Skeletal muscle tissue (tissue), 4 donors: Measurements from ENCODE around the gene ITGA7. TPM values are rescaled to one million over a fixed set of nuclear protein-coding genes. Genes with fewer than 3 reads are reported as not detected.

ENCODE experiments used
- H3K27ac ChIP-seq: one replicate; pipeline ENCODE4 v1.7.0; 2013; ENCODE audit warnings: mild to moderate bottlenecking, low read depth, low read length, inconsistent platforms
- H3K27me3 ChIP-seq, 3 donors: one replicate each; pipeline ENCODE4 v1.7.0; 2013; ENCODE audit warnings: low read length in 3 of 3; ENCODE audit not compliant: control insufficient read depth in 3 of 3, insufficient read depth in 3 of 3
- H3K36me3 ChIP-seq, 3 donors: one replicate each; pipeline ENCODE4 v1.7.0; 2013; ENCODE audit warnings: low read length in 3 of 3; ENCODE audit not compliant: control insufficient read depth in 3 of 3, insufficient read depth in 3 of 3
- H3K4me1 ChIP-seq, 3 donors: one replicate each; pipeline ENCODE4 v1.7.0; 2013; ENCODE audit warnings: low read length in 3 of 3, mild to moderate bottlenecking in 3 of 3; ENCODE audit not compliant: control insufficient read depth in 3 of 3, insufficient read depth in 3 of 3
- H3K4me3 ChIP-seq, 3 donors: one replicate each; pipeline ENCODE4 v1.7.0; 2013; ENCODE audit warnings: low read length in 3 of 3
- H3K9ac ChIP-seq, 3 donors: one replicate each; pipeline ENCODE4 v1.7.0; 2013; ENCODE audit warnings: low read length in 3 of 3, mild to moderate bottlenecking in 3 of 3, moderate library complexity in 2 of 3, low read depth in 1 of 3
- H3K9me3 ChIP-seq, 3 donors: one replicate each; pipeline ENCODE4 v1.7.0; 2013; ENCODE audit warnings: low read length in 3 of 3; ENCODE audit not compliant: control insufficient read depth in 3 of 3
- total RNA-seq: library from RNA; depleted of rRNA; stranded (reverse); fragments of >200 nt; gene quantifications from one replicate; pipeline ENCODE4 v1.2.3, GENCODE V29; 2014
- donor health status: Osteomylitis.

The ITGA7 gene
- total RNA-seq, 1 donor from 2014 or later, result 123 TPM

DNA sequence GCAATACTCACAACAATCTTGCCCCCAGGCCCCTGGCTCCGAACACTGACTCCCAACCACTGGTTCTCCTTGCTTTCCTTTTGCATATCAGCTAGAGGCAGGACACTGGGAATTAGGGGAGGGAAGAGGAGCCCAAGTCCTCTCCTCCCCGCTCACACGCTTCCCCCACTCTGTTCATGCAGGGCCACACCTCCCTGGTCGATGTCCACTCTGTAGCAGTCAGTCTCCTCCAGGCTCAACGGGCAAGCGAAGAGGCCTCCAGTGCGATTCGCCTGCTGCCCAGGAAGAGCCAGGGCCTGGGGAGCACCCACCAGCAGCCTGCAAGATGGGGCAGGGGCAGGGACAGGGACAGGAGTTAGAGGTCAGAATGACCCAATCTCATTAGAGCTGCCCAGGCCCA is 4.8 kb downstream of the ITGA7 start:
- H3K27ac ChIP-seq, result peak overlapping the region; percentile 89
- H3K9ac ChIP-seq, result peak overlapping the region; percentile 76 to 97 (median 94)
- peaks cover 57 to 76% (median 58%) of the 10 kb centered on the region in 3 donors for H3K4me1 ChIP-seq
- peaks cover 17 to 27% (median 27%) of the 10 kb centered on the region in 3 donors for H3K36me3 ChIP-seq
- peak overlapping the region; percentile 73 to 97 (median 90) for H3K4me3 ChIP-seq
- no peaks in the 10 kb centered on the region for H3K9me3 ChIP-seq
- no peaks in the 10 kb centered on the region for H3K27me3 ChIP-seq

DNA sequence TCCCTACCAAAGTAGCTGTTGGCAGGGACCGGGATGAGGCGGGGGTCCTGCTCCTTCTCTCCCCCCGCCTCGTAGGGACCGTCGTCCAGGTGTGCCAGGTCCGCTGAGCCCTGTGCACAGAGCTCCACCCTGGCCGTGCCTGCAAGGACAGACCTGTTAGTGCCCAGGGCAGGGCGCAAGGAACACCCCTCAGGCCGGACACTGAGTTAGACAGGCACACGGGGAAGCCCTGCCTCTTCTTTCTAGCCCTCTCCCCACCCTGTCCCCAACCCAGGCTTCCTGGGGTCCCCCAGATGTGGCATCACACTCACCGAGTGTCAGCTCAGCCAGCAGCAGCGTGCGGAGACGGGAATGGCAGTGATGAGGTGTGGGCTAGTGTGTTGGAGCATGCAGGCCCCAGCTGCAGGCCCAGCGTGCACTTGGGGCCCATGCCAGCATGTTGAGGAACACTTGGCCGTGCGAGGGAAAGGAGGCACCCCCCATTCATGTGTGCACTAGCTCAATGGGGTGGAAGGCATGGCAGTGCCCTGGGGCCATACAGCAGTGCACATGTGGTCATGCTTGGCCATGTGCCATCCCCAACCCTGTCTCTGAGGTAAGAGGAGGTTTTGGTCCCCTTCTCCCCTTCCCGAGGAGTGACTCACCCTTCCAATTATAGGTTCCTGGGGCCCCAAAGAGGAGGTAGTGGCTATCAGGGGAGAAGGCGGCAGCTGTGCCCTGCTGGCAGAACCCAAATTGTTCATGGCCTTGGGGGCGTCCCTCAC is 7.3 kb downstream of the ITGA7 start:
- Histone ChIP-seq H3K9me3 (no peaks in the 10 kb centered on the region), H3K27me3 (no peaks in the 10 kb centered on the region), H3K27ac (peak overlapping the region; percentile 42), H3K36me3 (peaks cover 40 to 51% (median 51%) of the 10 kb centered on the region in 3 donors), H3K4me1 (peaks cover 50 to 63% (median 54%) of the 10 kb centered on the region in 3 donors), H3K9ac (peak overlapping the region; percentile 33 to 69 (median 51)), H3K4me3 (peak overlapping the region; percentile 35 to 67 (median 63))

DNA sequence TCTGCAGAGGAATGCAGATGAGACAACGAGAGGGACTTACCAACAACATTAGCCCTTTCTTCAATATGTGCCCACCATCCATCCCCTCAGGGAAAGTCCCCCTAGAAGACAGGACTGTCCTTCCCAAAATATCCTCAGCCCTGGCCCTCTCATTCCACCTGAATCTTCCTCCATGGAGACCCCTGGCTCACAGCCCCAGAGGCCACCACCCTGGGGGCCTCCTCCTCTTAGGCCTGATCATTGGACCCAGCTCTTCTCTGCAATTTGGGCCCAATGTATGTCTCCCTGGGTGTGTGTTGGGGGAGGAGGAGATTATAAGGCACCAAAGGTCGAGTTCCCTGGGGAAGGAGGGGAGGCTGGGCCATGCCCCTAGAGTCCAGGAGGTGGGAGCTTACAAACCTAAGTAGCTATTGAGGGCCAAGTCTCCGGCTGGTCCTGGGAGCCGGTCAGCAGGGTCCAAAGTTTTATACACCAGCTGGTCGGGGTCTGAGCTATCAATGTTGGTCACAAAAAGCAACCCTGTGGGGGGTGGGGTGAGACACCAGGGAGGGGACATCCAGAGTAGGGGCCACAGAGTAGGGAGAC is 8.1 kb downstream of the ITGA7 start:
- Histone ChIP-seq H3K36me3 (peaks cover 49 to 60% (median 60%) of the 10 kb centered on the region in 3 donors), H3K27me3 (no peaks in the 10 kb centered on the region), H3K4me1 (peaks cover 42 to 54% (median 46%) of the 10 kb centered on the region in 3 donors), H3K27ac (peak overlapping the region; percentile 42), H3K9ac (peak overlapping the region in 1 of 3 donors; percentile 69), H3K9me3 (no peaks in the 10 kb centered on the region), H3K4me3 (no peak overlapping the region)

DNA sequence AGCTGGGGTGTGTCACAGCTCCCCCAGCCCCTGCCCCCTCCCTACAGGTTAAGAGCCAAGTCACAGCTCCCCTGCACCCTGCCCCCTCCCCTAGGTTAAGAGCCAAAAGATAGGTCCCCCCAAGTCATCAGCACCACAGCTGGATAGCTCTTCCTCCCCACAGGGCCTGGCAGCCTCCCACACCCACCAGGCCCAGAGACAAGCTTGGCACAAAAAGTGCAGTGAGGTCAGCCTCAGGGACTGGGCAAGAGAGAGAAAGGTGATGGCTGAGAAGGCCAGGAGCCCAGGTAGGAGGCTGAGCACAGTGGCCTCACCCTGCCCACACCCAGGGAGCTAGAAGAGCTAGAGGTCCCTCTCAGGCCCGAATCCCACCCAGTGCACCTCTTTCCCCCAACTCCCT is 8.7 kb downstream of the ITGA7 start:
- Histone ChIP-seq H3K9ac (peak overlapping the region in 1 of 3 donors; percentile 33), H3K4me1 (peaks cover 36 to 48% (median 40%) of the 10 kb centered on the region in 3 donors), H3K27me3 (no peaks in the 10 kb centered on the region), H3K27ac (peak overlapping the region; percentile 42), H3K36me3 (peaks cover 55 to 66% (median 66%) of the 10 kb centered on the region in 3 donors), H3K9me3 (no peaks in the 10 kb centered on the region), H3K4me3 (no peak overlapping the region)

DNA sequence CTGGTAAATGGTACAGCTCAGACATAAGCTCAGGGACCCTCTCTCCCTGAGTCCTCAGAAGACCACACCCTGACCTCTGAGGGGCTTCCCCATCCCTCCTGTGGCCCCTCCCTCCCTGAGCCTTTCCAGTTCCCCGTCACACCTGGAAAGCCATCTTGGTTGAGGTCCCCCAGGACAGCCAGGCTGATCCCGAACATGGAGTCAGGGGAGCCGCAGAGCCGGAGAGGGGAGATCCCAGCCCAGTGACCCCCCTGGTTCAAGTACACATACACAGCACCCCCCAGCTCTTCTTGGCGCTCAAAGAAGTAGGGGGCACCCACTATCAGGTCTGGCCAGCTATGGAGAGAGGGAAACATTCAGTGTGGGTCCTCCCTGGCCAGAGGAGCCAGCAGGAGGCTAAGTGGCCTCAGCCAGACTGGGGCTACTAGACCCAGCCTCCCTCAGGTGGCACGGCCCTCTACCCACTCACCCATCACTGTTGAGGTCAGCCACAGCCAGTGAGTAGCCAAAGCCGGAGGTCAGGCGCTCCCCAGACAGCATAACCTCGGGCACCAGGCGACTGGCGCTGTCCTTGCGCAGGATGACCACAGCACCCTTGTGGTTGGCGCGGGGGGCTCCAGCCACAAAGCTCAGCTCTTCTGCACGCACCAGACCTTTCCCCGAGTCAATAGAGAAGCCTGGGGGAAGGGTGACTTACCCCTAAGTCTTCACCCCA is 9.3 kb downstream of the ITGA7 start:
- no peaks in the 10 kb centered on the region for H3K27me3 ChIP-seq
- H3K4me3 ChIP-seq, result no peak overlapping the region
- peak overlapping the region; percentile 42 for H3K27ac ChIP-seq
- H3K9me3 ChIP-seq, result no peaks in the 10 kb centered on the region
- H3K9ac ChIP-seq, result peak overlapping the region in 1 of 3 donors; percentile 33
- peaks cover 32 to 42% (median 35%) of the 10 kb centered on the region in 3 donors for H3K4me1 ChIP-seq
- peaks cover 60 to 72% (median 72%) of the 10 kb centered on the region in 3 donors for H3K36me3 ChIP-seq

DNA sequence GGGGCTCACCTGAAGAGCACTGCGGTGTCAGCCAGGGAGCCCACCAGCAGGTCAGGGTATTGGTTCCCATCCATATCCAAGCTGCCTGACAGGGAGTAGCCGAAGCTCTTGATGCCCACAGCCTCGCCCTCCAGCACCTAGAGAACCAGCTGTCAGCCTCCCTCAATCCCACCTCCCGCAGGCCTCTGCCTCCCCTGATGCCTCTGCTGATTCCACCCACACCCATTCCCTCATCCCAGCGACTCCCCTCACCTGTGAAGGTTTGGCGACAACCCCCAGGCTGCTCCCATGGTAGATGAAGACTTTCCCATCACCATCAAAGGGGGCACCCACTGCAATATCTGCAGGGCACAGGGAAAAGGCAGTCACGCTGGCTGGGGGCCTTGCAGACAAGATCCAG is 10.0 kb downstream of the ITGA7 start:
- peak overlapping the region in 1 of 3 donors; percentile 33 for H3K9ac ChIP-seq
- H3K27ac ChIP-seq, result peak overlapping the region; percentile 40
- H3K36me3 ChIP-seq, result peaks cover 64 to 79% (median 79%) of the 10 kb centered on the region in 3 donors
- no peaks in the 10 kb centered on the region for H3K27me3 ChIP-seq
- H3K4me3 ChIP-seq, result no peak overlapping the region
- H3K9me3 ChIP-seq, result no peaks in the 10 kb centered on the region
- H3K4me1 ChIP-seq, result peaks cover 26 to 35% (median 29%) of the 10 kb centered on the region in 3 donors

DNA sequence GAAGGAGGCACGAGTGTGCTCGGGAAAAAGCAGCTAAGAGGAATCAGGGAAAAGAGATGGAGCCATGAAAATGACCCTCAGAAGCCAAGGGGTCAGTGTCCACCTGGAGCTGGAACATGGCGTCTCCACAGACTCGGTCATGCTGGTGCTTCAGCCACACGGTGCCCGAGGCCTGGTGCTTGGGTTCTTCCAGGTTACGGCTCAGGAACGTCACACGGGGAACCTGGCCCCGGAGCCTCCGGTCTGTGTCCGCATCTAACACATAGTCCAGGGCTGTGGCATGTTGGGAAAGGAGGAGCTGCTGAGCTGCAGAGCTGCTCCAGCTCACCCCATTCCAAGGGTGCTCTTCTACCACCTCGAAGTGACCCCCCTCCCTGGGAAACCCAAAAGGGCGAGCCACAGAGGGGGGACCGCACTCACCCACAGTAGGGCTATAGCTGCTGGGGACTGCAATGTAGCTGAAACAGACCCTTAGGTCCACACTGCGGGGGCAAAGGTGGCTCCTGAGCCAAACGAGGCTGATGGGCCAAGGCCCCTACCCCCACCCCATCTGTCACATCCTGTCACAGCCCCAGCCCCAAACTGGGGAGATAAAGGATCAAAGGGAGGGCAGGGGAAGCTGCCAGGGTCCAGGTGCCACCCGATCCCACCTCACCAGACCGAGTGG is 10.8 kb downstream of the ITGA7 start:
- Histone ChIP-seq H3K4me3 (no peak overlapping the region), H3K9ac (peak overlapping the region in 1 of 3 donors; percentile 33), H3K36me3 (peaks cover 68 to 85% (median 84%) of the 10 kb centered on the region in 3 donors), H3K4me1 (peaks cover 22 to 30% (median 25%) of the 10 kb centered on the region in 3 donors), H3K9me3 (no peaks in the 10 kb centered on the region), H3K27ac (no peak overlapping the region), H3K27me3 (no peaks in the 10 kb centered on the region)

DNA sequence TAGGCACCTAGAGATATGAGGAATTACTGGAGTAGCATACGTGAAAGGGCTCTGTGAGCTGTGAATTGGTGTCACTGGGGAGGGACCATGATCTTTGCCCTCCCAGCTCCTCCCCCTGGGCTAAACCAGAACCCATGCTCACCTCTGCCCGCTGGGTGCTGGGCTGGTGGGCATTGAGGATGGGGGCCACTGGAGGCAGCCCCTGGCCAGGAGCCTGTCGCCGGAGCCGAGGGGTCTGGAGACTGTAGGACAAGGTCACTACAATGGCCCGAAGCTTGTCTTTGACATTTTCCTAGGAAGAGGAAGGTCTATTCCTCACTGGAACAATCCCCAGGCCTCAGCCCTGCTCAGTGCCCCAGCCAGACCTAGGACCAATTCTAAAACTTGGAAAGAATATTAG is 11.6 kb downstream of the ITGA7 start:
- no peak overlapping the region for H3K27ac ChIP-seq
- no peaks in the 10 kb centered on the region for H3K27me3 ChIP-seq
- H3K4me1 ChIP-seq, result peaks cover 19 to 22% (median 20%) of the 10 kb centered on the region in 3 donors
- H3K9me3 ChIP-seq, result no peaks in the 10 kb centered on the region
- peaks cover 72 to 92% (median 91%) of the 10 kb centered on the region in 3 donors for H3K36me3 ChIP-seq
- no peak overlapping the region for H3K9ac ChIP-seq
- H3K4me3 ChIP-seq, result no peak overlapping the region

DNA sequence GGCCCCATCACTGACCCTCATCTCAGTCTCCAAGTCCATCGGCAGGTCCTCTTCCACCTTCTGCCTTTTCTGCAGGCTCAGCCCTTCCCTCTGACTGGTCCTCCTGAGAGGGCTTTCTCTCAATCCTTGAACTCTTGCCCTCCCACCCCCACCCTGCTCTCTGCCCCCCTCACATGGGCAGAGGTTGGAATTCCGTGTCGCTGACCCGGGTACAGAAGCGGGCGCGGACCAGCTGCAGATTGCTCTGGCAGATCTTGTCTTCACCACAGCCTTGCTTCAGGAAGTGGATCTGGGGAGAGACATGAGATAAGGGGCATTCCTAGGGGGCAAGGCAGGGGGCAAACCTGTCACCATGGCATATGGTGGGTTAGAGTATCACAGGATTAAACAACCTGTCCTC is 12.4 kb downstream of the ITGA7 start:
- peaks cover 11 to 14% (median 13%) of the 10 kb centered on the region in 3 donors for H3K4me1 ChIP-seq
- H3K27me3 ChIP-seq, result no peaks in the 10 kb centered on the region
- no peaks in the 10 kb centered on the region for H3K9me3 ChIP-seq
- no peak overlapping the region for H3K4me3 ChIP-seq
- H3K9ac ChIP-seq, result no peak overlapping the region
- H3K27ac ChIP-seq, result no peak overlapping the region
- H3K36me3 ChIP-seq, result peaks cover 72 to 90% (median 87%) of the 10 kb centered on the region in 3 donors
